ENCODE data around the gene CDC42BPA.
"Not testable (repeated sequence)": the region's sequence is repeated elsewhere in the genome, so short reads cannot be mapped to it uniquely, and the experiment has no call there.

DNA sequence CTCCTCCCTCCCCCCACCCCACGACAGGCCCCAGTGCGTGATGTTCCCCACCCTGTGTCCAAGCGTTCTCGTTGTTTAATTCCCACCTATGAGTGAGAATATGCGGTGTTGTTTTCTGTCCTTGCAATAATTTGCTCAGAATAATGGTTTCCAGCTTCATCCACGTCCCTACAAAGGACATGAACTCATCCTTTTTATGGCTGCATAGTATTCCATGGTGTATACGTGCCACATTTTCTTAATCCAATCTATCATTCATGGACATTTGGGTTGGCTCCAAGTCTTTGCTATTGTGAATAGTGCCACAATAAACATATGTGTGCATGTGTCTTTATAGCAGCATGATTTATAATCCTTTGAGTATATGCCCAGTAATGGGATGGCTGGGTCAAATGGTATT is 87.2 kb downstream of the CDC42BPA start:
- TF ChIP-seq EZH2 (IDR thresholded peaks at IDR 0.05; ENCODE audit: low read length); CTCF (optimal IDR thresholded peaks at IDR 0.05 in 1 of 3, IDR thresholded peaks at IDR 0.05 in 1 of 3, conservative IDR thresholded peaks at IDR 0.05 in 1 of 3; ENCODE audit: extremely low read depth in 1 of 3, insufficient read depth in 2 of 3, low read length in 3 of 3): not testable (repeated sequence)
